Measurements from ENCODE around the gene ADAMTSL2. TPM values are rescaled to one million over a fixed set of nuclear protein-coding genes. Genes with fewer than 3 reads are reported as not detected.
A peak's percentile ranks its signal among the peaks of the same experiment; 100 is the strongest.

Gene ADAMTSL2
- total RNA-seq, 2 donors from 2014 or later = 4.9 to 27.7 TPM

- Histone ChIP-seq H3K4me1 (peaks cover 0 to 46% of the 10 kb centered on the region in 2 donors), H3K27me3 (peaks cover 0 to 8% of the 10 kb centered on the region in 2 donors), H3K4me3 (no peak overlapping the region), H3K36me3 (no peaks in the 10 kb centered on the region), H3K9me3 (no peaks in the 10 kb centered on the region), H3K27ac (peak overlapping the region; percentile 35 to 76)
- no peak for TF ChIP-seq CTCF (IDR thresholded peaks at IDR 0.05)
- DNase-seq (ENCODE audit: low spot score) = no peak
These were observed 48.1 kb downstream of the ADAMTSL2 start for GRCh38 chr9:133582501-133583045.

- Histone ChIP-seq H3K4me1 (peaks cover 0 to 46% of the 10 kb centered on the region in 2 donors), H3K4me3 (no peak overlapping the region), H3K27ac (peak overlapping the region; percentile 47 to 76), H3K36me3 (no peaks in the 10 kb centered on the region), H3K27me3 (peaks cover 0 to 8% of the 10 kb centered on the region in 2 donors), H3K9me3 (no peaks in the 10 kb centered on the region)
- TF ChIP-seq CTCF (IDR thresholded peaks at IDR 0.05) = no peak
- no peak for DNase-seq (ENCODE audit: low spot score)
These were observed 48.6 kb downstream of the ADAMTSL2 start for GRCh38 chr9:133583111-133583510.

- Histone ChIP-seq H3K4me3 (no peak overlapping the region), H3K27ac (peak overlapping the region; percentile 47 to 76), H3K4me1 (peaks cover 0 to 46% of the 10 kb centered on the region in 2 donors), H3K27me3 (peaks cover 0 to 8% of the 10 kb centered on the region in 2 donors), H3K36me3 (no peaks in the 10 kb centered on the region), H3K9me3 (no peaks in the 10 kb centered on the region)
- DNase-seq (ENCODE audit: low spot score) = peak; percentile 92
- TF ChIP-seq CTCF (IDR thresholded peaks at IDR 0.05) = peak in 1 of 2 donors; percentile 60
These were observed 49.1 kb downstream of the ADAMTSL2 start for GRCh38 chr9:133583586-133583985.

GRCh38 chr9:133584167-133584558, 49.7 kb downstream of the ADAMTSL2 start:
- H3K27me3 ChIP-seq = peaks cover 0 to 8% of the 10 kb centered on the region in 2 donors
- no peak for TF ChIP-seq CTCF (IDR thresholded peaks at IDR 0.05)
- H3K27ac ChIP-seq = peak overlapping the region; percentile 47 to 76
- no peak overlapping the region for H3K4me3 ChIP-seq
- no peaks in the 10 kb centered on the region for H3K36me3 ChIP-seq
- DNase-seq (ENCODE audit: low spot score) = no peak
- H3K9me3 ChIP-seq = no peaks in the 10 kb centered on the region
- H3K4me1 ChIP-seq = peaks cover 0 to 46% of the 10 kb centered on the region in 2 donors

- no peak for TF ChIP-seq CTCF (IDR thresholded peaks at IDR 0.05)
- Histone ChIP-seq H3K9me3 (no peaks in the 10 kb centered on the region), H3K4me3 (no peak overlapping the region), H3K4me1 (peaks cover 0 to 46% of the 10 kb centered on the region in 2 donors), H3K36me3 (no peaks in the 10 kb centered on the region), H3K27me3 (peaks cover 0 to 8% of the 10 kb centered on the region in 2 donors), H3K27ac (peak overlapping the region; percentile 47 to 76)
- no peak for DNase-seq (ENCODE audit: low spot score)
These were observed 50.3 kb downstream of the ADAMTSL2 start for GRCh38 chr9:133584559-133585476.
